Pancreas (tissue), 10 donors: ENCODE data around the gene CCDC88C. TPM values are rescaled to one million over a fixed set of nuclear protein-coding genes. Genes with fewer than 3 reads are reported as not detected.

ENCODE experiments used
- ATAC-seq, 4 donors: fragments of 200-7000 bp; cut with Tn5 transposase; one replicate each; pipeline versions ENCODE4 v1.8.0 to v1.9.1; 2020; ENCODE audit warnings: mild to moderate bottlenecking in 4 of 4, moderate library complexity in 4 of 4
- DNase-seq, 6 donors: peaks; one replicate each; pipeline ENCODE4 v3.0.0-alpha.2; 2020
- FAIRE-seq: peaks from 2 replicates; lab custom pipeline; 2012; peaks lifted over from hg19 to GRCh38; lab: Jason Lieb, UNC
- H3K27ac ChIP-seq, 4 donors: fragments of 200-600 bp; sonication (generic); 1 replicate in 3 of 4; 2 replicates in 1 of 4; pipeline versions ENCODE4 v1.5.0 to v1.8.0; 2020
- H3K27me3 ChIP-seq, 4 donors: fragments of 200-600 bp; one replicate each; pipeline ENCODE4 v1.8.0; 2021
- H3K36me3 ChIP-seq, 3 donors: fragments of 200-600 bp; sonication (generic) in 1 of 3; one replicate each; pipeline versions ENCODE4 v1.5.0 to v1.8.0; 2020 to 2021
- H3K4me1 ChIP-seq, 3 donors: fragments of 200-600 bp; one replicate each; pipeline ENCODE4 v1.8.0; 2021
- H3K4me3 ChIP-seq, 4 donors: fragments of 200-600 bp; sonication (generic) in 2 of 4; one replicate each; pipeline versions ENCODE4 v1.5.0 to v1.8.0; 2020 to 2021
- H3K9me3 ChIP-seq, 4 donors: fragments of 200-600 bp; one replicate each; pipeline ENCODE4 v1.8.0; 2021
- CTCF ChIP-seq, 4 donors: fragments of 200-600 bp; sonication (generic) in 3 of 4; IDR thresholded peaks; one replicate each; pipeline versions ENCODE4 v1.5.0 to v1.8.0; 2021; ENCODE audit warnings: antibody characterized with exemption in 4 of 4
- WGBS, 2 donors: extraction: QIAGEN DNeasy Blood & Tissue Kit; methylation state at CpG; one replicate each; pipeline ENCODE4 v1.1.7; 2013; 5-methylcytosine and 5-hydroxymethylcytosine counted together
- intact Hi-C, 3 donors: fragments of 100-400 bp; cut with DNase I; formaldehyde crosslinking; loops; one replicate each; pipeline versions ENCODE4 v1.11.1 to v1.14.2; 2022
- polyA plus RNA-seq, 2 donors: library from polyadenylated mRNA; stranded (reverse); fragments of 200-250 nt; gene quantifications; one replicate each; pipeline ENCODE4 v1.2.3, GENCODE V29; 2013
- total RNA-seq, 6 donors: library from RNA; stranded (reverse); fragmentation: NEBNext Ultra II Directional in 4 of 6; extraction: Animal tissue kit (Norgen Biotek cat#: 25700) in 4 of 6; gene quantifications; one replicate each; pipeline versions ENCODE4 v1.2.1 to v1.2.4, GENCODE V29; 2021 to 2023
- donor health status: healthy with polysubstance abuse.
- donor health status: DM: no; HTN: no; CAD: no; lungs with moderate emphysema.
- donor health status: DM: no; HTN: no; CAD: no.
- donor health status: control.
- donor health status: control.
- donor health status: Bipolar disorder and iron deficiency.
- donor health status: DM: yes; HTN: yes; CAD: no.
- donor health status: DM: no; HTN: no; CAD: no.
- donor health status: DM: no; HTN: no; CAD: no.
- donor health status: DM: yes; HTN: yes; CAD: no.

CCDC88C gene
- total and polyA plus RNA-seq, 8 donors: 10.3 to 20.2 (median 14.6) TPM

GRCh38 chr14:91339671-91340369 is 77.8 kb downstream of the CCDC88C start:
- H3K9me3 ChIP-seq: no peaks in the 10 kb centered on the region
- DNase-seq: no peak
- intact Hi-C loops: no loop called here

GRCh38 chr14:91339076-91339475 is 78.5 kb downstream of the CCDC88C start:
- no peaks in the 10 kb centered on the region for H3K4me1 ChIP-seq
- no peak overlapping the region for H3K4me3 ChIP-seq
- TF ChIP-seq CTCF (IDR thresholded peaks at IDR 0.05): no peak
- H3K27ac ChIP-seq: no peak overlapping the region
- intact Hi-C loops: no loop called here
- H3K9me3 ChIP-seq: no peaks in the 10 kb centered on the region
- H3K27me3 ChIP-seq: no peaks in the 10 kb centered on the region
- DNase-seq (no peak), FAIRE-seq (no peak), ATAC-seq (no peak)
- WGBS, 2 donors: 94 to 95% methylated on average over 17 of the region's 17 CpGs
- peaks cover 0 to 23% (median 0%) of the 10 kb centered on the region in 3 donors for H3K36me3 ChIP-seq

More at GRCh38 chr14:91339671-91340369, 77.8 kb downstream of the CCDC88C start:
- Histone ChIP-seq H3K4me1 (no peaks in the 10 kb centered on the region), H3K36me3 (peaks cover 0 to 23% (median 0%) of the 10 kb centered on the region in 3 donors), H3K4me3 (no peak overlapping the region), H3K27ac (no peak overlapping the region), H3K27me3 (no peaks in the 10 kb centered on the region)
- FAIRE-seq (no peak), ATAC-seq (no peak)
- WGBS, 2 donors: 93 to 94% methylated on average over 30 of the region's 30 CpGs
- TF ChIP-seq CTCF (IDR thresholded peaks at IDR 0.05): no peak

- intact Hi-C loops: no loop called here
- DNase-seq: no peak
- Histone ChIP-seq H3K27me3 (no peaks in the 10 kb centered on the region), H3K4me3 (no peak overlapping the region), H3K27ac (no peak overlapping the region), H3K4me1 (no peaks in the 10 kb centered on the region), H3K36me3 (peaks cover 0 to 23% (median 0%) of the 10 kb centered on the region in 3 donors), H3K9me3 (no peaks in the 10 kb centered on the region)
- TF ChIP-seq CTCF (IDR thresholded peaks at IDR 0.05): no peak
- FAIRE-seq: no peak
- ATAC-seq: no peak
- WGBS, 2 donors: 92 to 99% methylated on average over 7 of the region's 7 CpGs
These were observed 79.2 kb downstream of the CCDC88C start for GRCh38 chr14:91338379-91338778.

- TF ChIP-seq CTCF (IDR thresholded peaks at IDR 0.05): no peak
- DNase-seq (no peak), ATAC-seq (no peak), FAIRE-seq (no peak)
- intact Hi-C loops: no loop called here
- peaks cover 0 to under 1% (median 0%) of the 10 kb centered on the region in 3 donors for H3K4me1 ChIP-seq
- H3K27ac ChIP-seq: no peak overlapping the region
- no peaks in the 10 kb centered on the region for H3K27me3 ChIP-seq
- H3K9me3 ChIP-seq: no peaks in the 10 kb centered on the region
- H3K36me3 ChIP-seq: peaks cover 0 to 23% (median 0%) of the 10 kb centered on the region in 3 donors
- H3K4me3 ChIP-seq: no peak overlapping the region
- WGBS, 2 donors: 92 to 95% methylated on average over 23 of the region's 23 CpGs
These were observed 79.8 kb downstream of the CCDC88C start for GRCh38 chr14:91337699-91338335.

GRCh38 chr14:91336093-91336450 is 81.5 kb downstream of the CCDC88C start:
- TF ChIP-seq CTCF (IDR thresholded peaks at IDR 0.05): no peak
- no peaks in the 10 kb centered on the region for H3K9me3 ChIP-seq
- 97% methylated on average over 9 of the region's 9 CpGs for WGBS, 2 donors
- FAIRE-seq: no peak
- no peaks in the 10 kb centered on the region for H3K27me3 ChIP-seq
- no peak overlapping the region for H3K4me3 ChIP-seq
- intact Hi-C loops: no loop called here
- peaks cover 0 to 9% (median 0%) of the 10 kb centered on the region in 3 donors for H3K4me1 ChIP-seq
- DNase-seq: no peak
- ATAC-seq: no peak
- H3K27ac ChIP-seq: no peak overlapping the region
- H3K36me3 ChIP-seq: peaks cover 0 to 23% (median 0%) of the 10 kb centered on the region in 3 donors
